ENCODE results near the gene STARD13. TPM values are rescaled to one million over a fixed set of nuclear protein-coding genes. Genes with fewer than 3 reads are reported as not detected.

The STARD13 gene
- total RNA-seq, 1 donor, result 52.2 TPM

- H3K4me3 ChIP-seq (ENCODE audit: low read depth, low read length), result no peak overlapping the region
- no peak for TF ChIP-seq CTCF (IDR thresholded peaks at IDR 0.05; ENCODE audit: insufficient read depth, low read depth, low read length)
- DNase-seq (ENCODE audit: low read depth), result peak; percentile 77
Observed at GRCh38 chr13:33260168-33261098, 25.1 kb downstream of the STARD13 start.

GRCh38 chr13:33259296-33259695, 26.3 kb downstream of the STARD13 start:
- TF ChIP-seq CTCF (IDR thresholded peaks at IDR 0.05; ENCODE audit: insufficient read depth, low read depth, low read length), result no peak
- H3K4me3 ChIP-seq (ENCODE audit: low read depth, low read length), result no peak overlapping the region
- no peak for DNase-seq (ENCODE audit: low read depth)

GRCh38 chr13:33258808-33259193, 26.8 kb downstream of the STARD13 start:
- no peak overlapping the region for H3K4me3 ChIP-seq (ENCODE audit: low read depth, low read length)
- DNase-seq (ENCODE audit: low read depth), result peak; percentile 90
- TF ChIP-seq CTCF (IDR thresholded peaks at IDR 0.05; ENCODE audit: insufficient read depth, low read depth, low read length), result no peak

GRCh38 chr13:33257841-33258807, 27.4 kb downstream of the STARD13 start:
- H3K4me3 ChIP-seq (ENCODE audit: low read depth, low read length), result no peak overlapping the region
- no peak for TF ChIP-seq CTCF (IDR thresholded peaks at IDR 0.05; ENCODE audit: insufficient read depth, low read depth, low read length)
- DNase-seq (ENCODE audit: low read depth), result peak; percentile 91

- DNase-seq (ENCODE audit: low read depth), result no peak
- no peak overlapping the region for H3K4me3 ChIP-seq (ENCODE audit: low read depth, low read length)
- TF ChIP-seq CTCF (IDR thresholded peaks at IDR 0.05; ENCODE audit: insufficient read depth, low read depth, low read length), result no peak
Observed at GRCh38 chr13:33256148-33256840, 29.3 kb downstream of the STARD13 start.

- no peak overlapping the region for H3K4me3 ChIP-seq (ENCODE audit: low read depth, low read length)
- TF ChIP-seq CTCF (IDR thresholded peaks at IDR 0.05; ENCODE audit: insufficient read depth, low read depth, low read length), result no peak
- DNase-seq (ENCODE audit: low read depth), result no peak
Observed at GRCh38 chr13:33252135-33252534, 33.4 kb downstream of the STARD13 start.
